Islet precursor cell (in vitro differentiated cells): ENCODE results near the gene CR2.
"Not testable (repeated sequence)": the region's sequence is repeated elsewhere in the genome, so short reads cannot be mapped to it uniquely, and the experiment has no call there.

Experiments used
- DNase-seq: peaks from one replicate; pipeline ENCODE4 v3.0.0-alpha.2; 2018

The CR2 gene

GRCh38 chr1:207516729-207517128, 62.6 kb downstream of the CR2 start:
- DNase-seq: no peak

- DNase-seq: no peak
Measured at GRCh38 chr1:207518608-207519236, 64.6 kb downstream of the CR2 start.

GRCh38 chr1:207519505-207520399, 65.6 kb downstream of the CR2 start:
- no peak for DNase-seq

GRCh38 chr1:207520400-207521345, 66.5 kb downstream of the CR2 start:
- DNase-seq: not testable (repeated sequence)

- not testable (repeated sequence) for DNase-seq
Measured at GRCh38 chr1:207525239-207525638, 71.1 kb downstream of the CR2 start.

GRCh38 chr1:207528401-207528800, 74.3 kb downstream of the CR2 start:
- not testable (repeated sequence) for DNase-seq

GRCh38 chr1:207536263-207536662, 82.1 kb downstream of the CR2 start:
- DNase-seq: not testable (repeated sequence)
